ENCODE data around the gene SLC17A5. TPM values are rescaled to one million over a fixed set of nuclear protein-coding genes. Genes with fewer than 3 reads are reported as not detected.
"Not testable (repeated sequence)": the region's sequence is repeated elsewhere in the genome, so short reads cannot be mapped to it uniquely, and the experiment has no call there.

SLC17A5 gene
- total RNA-seq, 2 donors from 2014 or later: 17.9 to 32.3 TPM

DNA sequence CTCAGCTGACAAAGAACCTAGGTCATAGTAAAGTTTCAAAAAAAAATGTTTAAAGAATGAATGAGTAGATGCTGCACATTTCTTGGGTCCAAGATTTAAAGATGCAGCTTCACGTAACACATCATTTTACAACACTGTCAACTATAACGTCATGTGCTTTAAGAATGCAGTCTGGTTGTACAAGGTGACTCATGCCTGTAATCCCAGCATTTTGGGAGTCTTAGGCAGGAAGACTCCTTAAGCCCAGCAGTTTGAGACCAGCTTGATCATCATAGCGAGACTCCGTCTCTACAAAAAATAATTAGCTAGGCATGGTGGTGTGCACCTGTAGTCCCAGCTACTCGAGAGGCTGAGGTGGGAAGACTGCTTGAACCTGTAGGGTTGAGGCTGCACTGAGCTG, 21.9 kb downstream of the SLC17A5 start:
- DNase-seq (ENCODE audit: low spot score): no peak
- no peak overlapping the region for H3K27ac ChIP-seq
- intact Hi-C loops (cut with DNase I): no loop called here
- no peaks in the 10 kb centered on the region for H3K9me3 ChIP-seq
- peaks cover 4% of the 10 kb centered on the region for H3K4me1 ChIP-seq (replicated peaks)
- TF ChIP-seq, protein P1, sequence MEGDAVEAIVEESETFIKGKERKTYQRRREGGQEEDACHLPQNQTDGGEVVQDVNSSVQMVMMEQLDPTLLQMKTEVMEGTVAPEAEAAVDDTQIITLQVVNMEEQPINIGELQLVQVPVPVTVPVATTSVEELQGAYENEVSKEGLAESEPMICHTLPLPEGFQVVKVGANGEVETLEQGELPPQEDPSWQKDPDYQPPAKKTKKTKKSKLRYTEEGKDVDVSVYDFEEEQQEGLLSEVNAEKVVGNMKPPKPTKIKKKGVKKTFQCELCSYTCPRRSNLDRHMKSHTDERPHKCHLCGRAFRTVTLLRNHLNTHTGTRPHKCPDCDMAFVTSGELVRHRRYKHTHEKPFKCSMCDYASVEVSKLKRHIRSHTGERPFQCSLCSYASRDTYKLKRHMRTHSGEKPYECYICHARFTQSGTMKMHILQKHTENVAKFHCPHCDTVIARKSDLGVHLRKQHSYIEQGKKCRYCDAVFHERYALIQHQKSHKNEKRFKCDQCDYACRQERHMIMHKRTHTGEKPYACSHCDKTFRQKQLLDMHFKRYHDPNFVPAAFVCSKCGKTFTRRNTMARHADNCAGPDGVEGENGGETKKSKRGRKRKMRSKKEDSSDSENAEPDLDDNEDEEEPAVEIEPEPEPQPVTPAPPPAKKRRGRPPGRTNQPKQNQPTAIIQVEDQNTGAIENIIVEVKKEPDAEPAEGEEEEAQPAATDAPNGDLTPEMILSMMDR (IDR thresholded peaks at IDR 0.05): no peak
- no peak for TF ChIP-seq POLR2A (IDR thresholded peaks at IDR 0.05)
- TF ChIP-seq POLR2AphosphoS5 (IDR thresholded peaks at IDR 0.05): no peak
- no peak overlapping the region for H3K4me3 ChIP-seq
- 81% methylated on average over 5 of the region's 5 CpGs for WGBS
- no peaks in the 10 kb centered on the region for H3K27me3 ChIP-seq (replicated peaks; ENCODE audit: insufficient read depth)
- no peaks in the 10 kb centered on the region for H3K36me3 ChIP-seq

DNA sequence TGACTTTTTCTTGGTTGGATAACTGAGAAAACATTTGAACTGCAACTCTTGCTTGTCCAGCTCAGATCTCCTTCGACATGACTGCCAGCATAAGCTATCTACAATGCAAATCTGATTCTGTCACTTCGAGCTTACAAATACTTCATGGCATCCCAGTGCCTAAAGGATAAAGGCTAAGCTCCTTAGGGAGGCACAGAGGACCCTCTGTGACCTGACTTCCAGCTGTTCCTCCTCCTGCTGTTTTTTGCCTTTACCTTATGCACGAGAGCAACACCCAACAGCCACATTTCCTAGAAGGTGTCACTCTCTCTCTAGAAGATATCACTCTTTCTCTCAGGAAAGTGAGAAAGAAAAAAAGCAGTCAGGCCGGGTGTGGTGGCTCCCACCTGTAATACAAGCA, 23.4 kb downstream of the SLC17A5 start:
- H3K4me1 ChIP-seq (replicated peaks): no peaks in the 10 kb centered on the region
- intact Hi-C loops (cut with DNase I): no loop called here
- 78% methylated on average over 4 of the region's 4 CpGs for WGBS
- H3K36me3 ChIP-seq: no peaks in the 10 kb centered on the region
- H3K27ac ChIP-seq: no peak overlapping the region
- no peaks in the 10 kb centered on the region for H3K27me3 ChIP-seq (replicated peaks; ENCODE audit: insufficient read depth)
- H3K4me3 ChIP-seq: no peak overlapping the region
- DNase-seq (ENCODE audit: low spot score): no peak
- TF ChIP-seq POLR2AphosphoS5 (IDR thresholded peaks at IDR 0.05): no peak
- TF ChIP-seq, protein P1 (IDR thresholded peaks at IDR 0.05): no peak
- H3K9me3 ChIP-seq: no peaks in the 10 kb centered on the region

DNA sequence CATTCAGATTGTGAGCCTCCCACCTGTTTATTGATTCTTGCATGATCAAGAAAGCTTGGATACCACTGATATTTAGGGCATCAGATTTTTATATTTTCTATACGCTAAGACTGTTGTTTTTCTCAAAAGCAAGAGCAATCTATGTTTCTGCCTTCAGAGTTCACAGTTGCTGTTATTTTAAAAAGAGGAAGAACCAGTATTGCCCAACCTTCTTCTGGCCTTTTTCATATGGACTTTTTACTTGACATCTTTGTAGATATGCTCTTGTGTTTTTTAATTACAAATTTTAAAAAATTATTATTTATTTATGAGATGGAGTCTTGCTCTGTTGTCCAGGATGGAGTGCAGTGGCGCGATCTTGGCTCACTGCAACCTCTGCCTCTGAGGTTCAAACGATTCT, 28.9 kb downstream of the SLC17A5 start:
- 95% methylated on average over 4 of the region's 4 CpGs for WGBS
- H3K9me3 ChIP-seq: no peaks in the 10 kb centered on the region
- intact Hi-C loops (cut with DNase I): no loop called here
- H3K27me3 ChIP-seq (replicated peaks; ENCODE audit: insufficient read depth): no peaks in the 10 kb centered on the region
- no peaks in the 10 kb centered on the region for H3K36me3 ChIP-seq
- TF ChIP-seq, protein P1 (IDR thresholded peaks at IDR 0.05): no peak
- TF ChIP-seq POLR2A (IDR thresholded peaks at IDR 0.05): no peak
- no peak for TF ChIP-seq POLR2AphosphoS5 (IDR thresholded peaks at IDR 0.05)
- no peaks in the 10 kb centered on the region for H3K4me1 ChIP-seq (replicated peaks)
- H3K27ac ChIP-seq: no peak overlapping the region
- no peak for DNase-seq (ENCODE audit: low spot score)
- H3K4me3 ChIP-seq: no peak overlapping the region

DNA sequence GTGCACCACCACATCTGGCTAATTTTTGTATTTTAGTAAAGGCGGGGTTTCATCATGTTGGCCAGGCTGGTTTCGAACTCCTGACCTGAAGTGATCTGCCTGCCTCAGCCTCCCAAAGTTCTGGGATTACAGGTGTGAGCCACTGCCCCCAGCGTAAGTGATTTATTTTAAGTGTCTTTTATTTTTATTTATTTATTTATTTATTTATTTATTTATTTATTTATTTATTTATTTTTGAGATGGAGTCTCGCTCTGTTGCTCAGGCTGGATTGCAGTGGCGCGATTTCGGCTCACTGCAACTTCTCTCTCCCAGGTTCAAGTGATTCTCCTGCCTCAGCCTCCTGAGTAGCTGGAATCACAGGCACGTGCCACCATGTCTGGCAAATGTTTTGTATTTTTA, 30.3 kb downstream of the SLC17A5 start:
- 98% methylated on average over 8 of the region's 8 CpGs for WGBS
- intact Hi-C loops (cut with DNase I); H3K9me3 ChIP-seq; H3K4me3 ChIP-seq; H3K4me1 ChIP-seq (replicated peaks); H3K36me3 ChIP-seq; H3K27ac ChIP-seq; DNase-seq (ENCODE audit: low spot score); H3K27me3 ChIP-seq (replicated peaks; ENCODE audit: insufficient read depth): not testable (repeated sequence)

DNA sequence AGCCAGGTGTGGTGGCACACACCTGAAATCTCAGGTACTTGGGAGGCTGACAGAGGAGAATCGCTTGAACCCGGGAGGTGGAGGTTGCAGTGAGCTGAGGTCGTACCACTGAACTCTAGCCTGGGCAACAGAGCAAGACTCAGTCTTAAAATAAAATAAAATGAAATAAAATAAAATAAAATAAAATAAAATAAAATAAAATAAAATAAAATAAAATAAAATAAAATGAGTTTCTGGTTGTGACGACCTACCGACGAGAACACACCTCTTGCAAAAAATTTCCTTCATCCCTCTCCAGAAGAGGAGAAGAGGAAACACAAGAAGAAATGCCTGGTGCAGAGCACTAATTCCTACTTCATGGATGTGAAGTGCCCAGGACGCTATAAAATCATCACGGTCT, 35.7 kb downstream of the SLC17A5 start:
- not testable (repeated sequence) for H3K36me3 ChIP-seq
- WGBS: 93% methylated on average over 8 of the region's 8 CpGs

DNA sequence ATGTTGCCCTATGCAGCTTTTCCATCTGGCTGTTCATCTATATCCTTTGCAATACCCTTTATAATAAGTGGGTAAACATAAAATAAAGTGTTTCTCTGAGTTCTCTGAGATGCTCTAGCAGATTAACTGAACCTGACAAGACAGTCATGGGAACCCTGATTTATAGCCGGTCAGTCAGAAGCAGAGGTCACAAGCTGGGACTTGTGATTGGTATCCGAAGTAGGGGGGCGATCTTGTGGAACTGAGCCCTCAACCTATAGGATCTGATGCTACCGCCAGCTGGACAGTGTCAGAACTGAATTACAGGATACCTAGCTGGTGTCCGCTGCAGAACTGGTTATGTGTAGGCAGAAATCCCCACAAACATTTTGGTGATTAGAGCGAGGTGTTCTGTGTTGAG, 39.0 kb downstream of the SLC17A5 start:
- WGBS: 63% methylated on average over 6 of the region's 6 CpGs
- H3K36me3 ChIP-seq: no peaks in the 10 kb centered on the region
- no peak for DNase-seq (ENCODE audit: low spot score)
- no peak overlapping the region for H3K27ac ChIP-seq
- no peak overlapping the region for H3K4me3 ChIP-seq
- intact Hi-C loops (cut with DNase I): no loop called here
- H3K9me3 ChIP-seq: no peaks in the 10 kb centered on the region
- no peaks in the 10 kb centered on the region for H3K27me3 ChIP-seq (replicated peaks; ENCODE audit: insufficient read depth)
- TF ChIP-seq POLR2AphosphoS5 (IDR thresholded peaks at IDR 0.05) (no peak), POLR2A (IDR thresholded peaks at IDR 0.05) (no peak)
- TF ChIP-seq, protein P1 (IDR thresholded peaks at IDR 0.05): no peak
- H3K4me1 ChIP-seq (replicated peaks): no peaks in the 10 kb centered on the region

More for the DNA sequence above, 35.7 kb downstream of the SLC17A5 start:
- H3K4me1 ChIP-seq (replicated peaks); H3K4me3 ChIP-seq; H3K9me3 ChIP-seq; H3K27ac ChIP-seq; DNase-seq (ENCODE audit: low spot score); H3K27me3 ChIP-seq (replicated peaks; ENCODE audit: insufficient read depth); intact Hi-C loops (cut with DNase I): not testable (repeated sequence)
